RPMI8226 (cell line): ENCODE results near the gene MAML2.
"Not testable (repeated sequence)": the region's sequence is repeated elsewhere in the genome, so short reads cannot be mapped to it uniquely, and the experiment has no call there.

Experiments used
- DNase-seq: peaks from one replicate; pipeline ENCODE4 v3.0.0-alpha.2; 2015

The MAML2 gene

DNA sequence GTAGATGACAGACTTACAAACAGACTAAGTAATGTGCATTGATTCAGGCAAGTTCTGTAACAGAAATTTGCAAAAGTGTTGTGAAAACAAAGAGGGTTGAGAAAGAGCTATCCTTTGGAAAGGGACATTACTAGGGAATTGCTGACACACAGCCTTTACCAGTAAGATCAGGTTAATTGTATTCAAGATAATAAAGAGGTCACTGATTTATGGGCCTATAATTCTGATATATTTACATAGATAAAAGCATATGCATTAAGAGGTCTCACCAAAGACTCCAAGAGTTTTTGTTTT, 138.7 kb downstream of the MAML2 start:
- DNase-seq = no peak

- DNase-seq = no peak
Measured at GRCh38 chr11:96203567-96204365, 139.2 kb downstream of the MAML2 start.

DNA sequence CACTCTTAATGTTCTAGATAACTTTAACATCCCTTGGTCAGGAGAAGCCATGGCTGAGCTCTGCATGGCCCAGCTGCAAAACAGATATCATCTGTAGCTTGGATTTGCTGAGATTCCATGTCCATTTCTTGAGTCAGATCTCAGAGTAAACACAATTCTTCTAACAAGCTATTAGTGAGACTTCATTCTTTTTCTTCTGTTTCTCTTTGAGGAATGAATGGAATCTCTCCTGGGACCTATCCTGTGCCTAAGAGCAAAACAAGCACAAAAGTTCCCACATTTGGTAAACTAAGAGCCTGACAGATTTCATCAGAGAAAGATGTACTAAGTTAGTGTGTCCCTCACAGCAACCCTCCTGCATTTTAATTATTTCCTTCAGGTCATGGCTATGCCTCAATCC, 142.8 kb downstream of the MAML2 start:
- no peak for DNase-seq

DNA sequence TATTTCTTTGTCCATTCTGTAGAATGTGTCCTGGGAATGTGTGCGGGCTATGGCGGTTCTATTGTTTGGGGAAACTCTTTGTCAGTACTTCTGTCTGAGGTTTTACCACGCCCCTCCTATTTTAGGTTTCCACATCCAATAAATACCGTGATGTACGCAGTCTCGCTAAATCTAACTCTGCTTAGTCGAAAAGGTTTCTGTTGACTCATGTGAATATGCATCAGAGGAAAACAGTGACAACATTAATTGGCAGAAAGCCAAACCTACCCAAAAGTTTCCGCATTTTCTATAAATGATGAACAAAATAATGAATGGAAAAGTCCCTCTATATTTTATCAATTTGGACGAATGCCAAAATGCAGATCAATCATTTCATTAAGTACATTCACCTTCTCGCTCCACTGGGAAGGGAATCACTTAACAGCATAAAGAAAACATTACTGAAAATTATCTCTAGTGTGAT, 143.4 kb downstream of the MAML2 start:
- DNase-seq = no peak

DNA sequence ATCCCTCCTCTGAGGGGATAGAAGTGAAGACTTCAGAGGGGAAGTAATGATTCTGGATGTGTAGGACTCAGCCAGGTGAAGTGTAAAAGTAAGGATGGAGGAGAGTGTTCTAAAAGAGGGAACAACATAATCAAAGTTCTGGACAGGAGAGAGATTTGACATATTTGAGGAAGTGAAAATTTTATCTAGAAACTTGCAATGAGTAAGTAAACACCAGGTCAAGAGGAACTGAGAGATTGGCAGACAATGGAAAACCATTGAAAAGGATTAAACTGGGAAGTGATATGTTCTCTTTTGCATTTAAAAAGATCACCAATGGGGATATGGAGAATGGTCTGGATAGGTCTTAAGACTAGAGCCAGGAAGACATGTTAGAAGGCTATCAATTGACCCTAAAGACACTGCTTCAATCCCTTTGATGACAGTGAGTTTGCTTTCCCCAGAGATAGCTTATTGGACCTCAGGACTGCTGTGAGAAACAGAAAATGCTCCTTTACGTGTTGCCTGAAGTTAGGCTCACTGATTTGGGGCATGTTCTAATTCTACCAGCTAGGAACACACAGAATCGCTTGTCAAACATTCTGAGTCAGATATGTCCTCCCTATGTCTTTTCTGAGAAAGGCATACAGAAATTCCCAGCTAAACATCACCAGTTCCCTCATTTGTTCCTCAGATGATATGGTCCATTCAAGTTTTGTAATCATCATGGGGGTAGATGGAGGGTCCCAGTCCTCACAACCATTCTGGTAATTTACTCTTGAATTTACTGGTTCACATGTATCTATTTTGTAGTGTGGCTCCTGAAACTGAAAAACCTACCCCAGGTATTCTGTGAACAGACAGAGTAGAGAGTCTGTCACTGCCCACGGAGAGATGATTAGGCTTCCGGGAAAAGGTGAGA, 144.9 kb downstream of the MAML2 start:
- peak; percentile 39 for DNase-seq

- DNase-seq = no peak
Measured at GRCh38 chr11:96197103-96197502, 145.9 kb downstream of the MAML2 start.

- no peak for DNase-seq
Measured at GRCh38 chr11:96196181-96196662, 146.8 kb downstream of the MAML2 start.

DNA sequence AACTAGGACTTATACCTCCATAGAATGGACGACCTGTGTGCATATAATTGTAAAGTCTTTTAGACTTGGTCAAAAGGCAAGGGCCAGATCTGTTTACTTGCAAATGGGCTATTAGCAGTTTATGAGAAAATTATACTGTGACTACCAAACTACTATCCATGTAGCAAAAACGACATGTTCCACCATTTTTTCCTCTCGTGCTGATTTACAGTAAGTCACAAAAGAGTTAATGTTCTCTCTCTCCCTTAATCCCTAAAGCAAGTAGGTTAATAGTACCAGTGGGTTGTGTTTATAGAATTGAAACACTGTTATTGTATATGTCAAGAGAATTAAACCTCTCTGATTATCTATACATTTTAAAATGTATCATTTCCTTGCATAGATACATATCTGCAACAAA, 147.3 kb downstream of the MAML2 start:
- no peak for DNase-seq

DNA sequence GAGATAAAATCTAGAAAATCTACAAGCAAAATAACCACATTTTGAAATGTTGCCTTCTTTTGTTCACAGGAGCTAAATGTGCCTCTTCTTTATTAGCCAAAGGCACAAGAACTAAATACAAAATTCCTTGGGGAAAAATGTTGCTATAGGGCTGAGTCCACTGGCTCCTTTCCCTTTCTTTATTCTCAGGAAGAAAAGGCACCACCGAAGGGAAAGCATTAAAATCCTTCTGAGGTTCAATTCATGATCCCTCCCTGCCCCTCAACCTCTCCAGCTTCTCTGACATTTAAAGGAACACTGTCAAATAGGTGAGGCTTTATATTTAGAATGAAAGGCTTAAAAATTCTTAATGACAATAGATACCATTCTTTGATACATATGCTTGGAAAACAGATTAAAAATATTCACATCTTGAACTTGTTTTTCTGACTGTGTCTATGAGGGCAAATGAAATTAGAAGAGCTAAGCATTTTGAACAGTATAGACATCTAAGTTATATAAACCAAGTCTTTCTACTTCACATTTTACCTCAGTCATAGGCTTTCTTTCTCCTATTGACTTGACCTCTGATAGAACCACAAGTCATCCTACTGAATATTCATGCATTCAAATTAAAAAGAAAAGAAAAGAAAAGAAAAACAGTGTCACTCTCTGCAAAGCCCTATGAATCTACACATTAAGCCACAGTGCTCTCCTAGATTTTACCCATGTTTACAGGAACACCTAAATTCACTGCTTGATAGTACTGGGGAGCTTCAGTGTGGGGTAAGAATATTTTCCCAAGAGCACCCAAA, 148.2 kb downstream of the MAML2 start:
- no peak for DNase-seq

GRCh38 chr11:96193745-96194443, 149.1 kb downstream of the MAML2 start:
- no peak for DNase-seq

- DNase-seq = no peak
Measured at GRCh38 chr11:96191752-96192151, 151.2 kb downstream of the MAML2 start.

- DNase-seq = no peak
Measured at GRCh38 chr11:96189351-96189750, 153.6 kb downstream of the MAML2 start.

DNA sequence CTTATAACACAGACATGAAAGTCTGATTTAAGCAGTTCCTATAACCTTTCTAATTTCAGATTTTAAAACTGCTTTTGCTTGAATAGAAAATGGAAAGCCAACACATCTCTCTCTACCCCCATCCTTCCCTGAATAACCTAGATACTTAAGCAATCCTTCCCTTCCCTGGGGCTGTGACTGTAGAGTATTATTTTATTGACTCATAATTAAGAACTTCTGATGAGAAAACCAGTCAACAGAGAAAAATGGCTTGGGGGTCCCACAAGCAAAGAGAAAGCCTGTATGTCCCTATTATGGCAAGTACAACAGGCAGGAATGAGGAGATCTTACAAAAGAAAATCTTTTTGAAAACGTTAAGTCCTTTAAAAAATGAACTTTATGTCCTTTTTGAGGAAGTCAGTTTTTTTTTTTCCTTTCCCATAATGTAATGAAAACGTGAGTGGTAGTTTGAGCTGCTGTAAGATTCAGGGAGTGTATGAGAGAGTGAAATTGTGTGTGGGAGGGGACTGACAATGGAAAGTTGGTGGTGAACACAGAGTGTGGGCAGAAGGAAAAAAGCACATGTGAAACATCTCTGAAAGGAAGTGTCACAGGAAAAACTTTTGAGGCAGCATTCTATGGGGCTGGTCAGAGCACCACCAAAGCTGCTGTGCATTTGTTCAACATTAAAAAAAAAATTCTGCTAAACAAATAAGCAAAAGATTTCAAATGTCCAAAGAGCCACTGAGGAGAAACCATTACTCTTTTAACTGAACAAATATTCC, 154.6 kb downstream of the MAML2 start:
- peak; percentile 61 for DNase-seq

DNA sequence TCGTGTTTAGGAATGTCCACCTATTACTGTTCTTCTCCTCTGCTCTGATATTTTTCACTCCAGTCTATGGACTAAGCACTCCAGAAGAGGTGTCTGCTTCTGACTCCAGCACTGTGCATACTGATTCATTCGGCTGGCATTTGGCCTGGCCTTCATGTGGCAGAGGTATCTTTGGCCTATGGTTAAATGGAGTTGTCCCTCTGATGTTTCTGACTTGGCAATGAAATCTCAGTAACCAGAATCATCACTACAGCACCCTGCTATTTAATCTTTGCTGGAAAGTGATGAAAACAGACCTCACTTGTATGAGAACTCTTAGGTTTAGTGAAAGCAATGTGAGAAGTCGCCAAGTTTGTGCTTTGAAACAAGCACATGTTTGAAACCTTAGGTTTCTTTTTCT, 155.2 kb downstream of the MAML2 start:
- no peak for DNase-seq

- DNase-seq = no peak
Measured at GRCh38 chr11:96186806-96187205, 156.2 kb downstream of the MAML2 start.

- DNase-seq = peak; percentile 89
Measured at GRCh38 chr11:96185220-96185768, 157.7 kb downstream of the MAML2 start.

GRCh38 chr11:96180937-96181336, 162.1 kb downstream of the MAML2 start:
- not testable (repeated sequence) for DNase-seq

DNA sequence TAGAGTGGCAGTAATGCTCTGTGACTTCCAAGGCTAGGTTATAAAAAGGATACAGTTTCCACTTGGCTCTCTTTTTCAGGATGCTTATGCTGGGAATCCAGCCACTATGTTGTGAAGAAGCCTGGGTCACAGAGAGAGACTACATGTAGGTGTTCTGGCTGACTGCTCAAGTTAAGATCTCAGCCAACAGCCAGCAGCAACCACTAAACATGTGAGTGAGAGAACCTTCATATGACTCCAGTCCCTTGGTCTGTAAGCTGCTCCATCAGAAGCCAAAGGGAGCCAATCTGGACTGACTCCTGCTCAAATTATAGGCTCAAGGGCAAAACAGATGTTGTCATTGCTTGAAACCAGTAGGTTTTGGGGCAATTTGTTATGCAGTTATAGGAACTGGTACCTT, 162.7 kb downstream of the MAML2 start:
- DNase-seq = no peak

- DNase-seq = no peak
Measured at GRCh38 chr11:96179905-96180304, 163.1 kb downstream of the MAML2 start.

DNA sequence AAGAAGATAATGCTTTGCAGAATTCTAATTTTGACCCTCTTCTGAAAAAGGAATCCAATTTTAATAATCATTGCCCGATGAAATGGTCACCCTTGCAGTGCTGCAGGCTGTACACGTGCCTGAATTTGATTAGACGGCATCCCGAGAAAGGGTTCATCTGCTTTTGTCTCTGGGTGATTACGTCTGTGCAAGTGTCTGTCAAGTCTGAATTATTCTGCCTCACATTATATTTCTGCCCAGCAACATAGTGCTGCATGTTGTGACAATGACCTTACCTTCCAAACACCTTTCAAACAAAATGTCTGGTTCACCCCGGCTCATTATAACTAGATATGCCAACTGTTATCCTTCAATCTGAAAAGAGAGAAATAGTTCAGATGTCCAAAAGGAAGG, 164.1 kb downstream of the MAML2 start:
- no peak for DNase-seq
